Endothelial cell of umbilical vein (primary cell): ENCODE data around the gene IRF2BPL. TPM values are rescaled to one million over a fixed set of nuclear protein-coding genes. Genes with fewer than 3 reads are reported as not detected.

Source experiments
- BruUV-seq: library from RNA; stranded (reverse); fragments of 400-500 nt; replicated peaks from 2 replicates; lab custom pipeline; 2021; lab: Mats Ljungman, UMichigan
- CTCF ChIA-PET: fragments of 300-600, 350-600 bp; sonication (Branson Sonifier 250); formaldehyde crosslinking; loops from one replicate; lab custom pipeline; 2021; ENCODE audit warnings: antibody characterized with exemption, inconsistent platforms; lab: Charles Lee
- POLR2A ChIA-PET: fragments of 300-600, 350-600 bp; sonication (Branson Sonifier 250); formaldehyde crosslinking; loops from one replicate; lab custom pipeline; 2021; ENCODE audit warnings: antibody characterized with exemption, inconsistent platforms; lab: Charles Lee
- DNase-seq: peaks from one replicate; pipeline ENCODE4 v3.0.0-alpha.2; 2011; ENCODE audit warnings: low read depth, low spot score
- FAIRE-seq: peaks from 2 replicates; lab custom pipeline; 2011; peaks lifted over from hg19 to GRCh38; lab: Jason Lieb, UNC
- H2AFZ ChIP-seq: 2 replicates; pipeline ENCODE4 v1.6.0; 2012; ENCODE audit warnings: low read depth, low read length, control low read depth, inconsistent platforms
- H3K27ac ChIP-seq: 2 replicates; pipeline ENCODE4 v1.5.1; 2011; ENCODE audit warnings: low read depth, mild to moderate bottlenecking, control low read depth, low read length, moderate library complexity; ENCODE audit not compliant: insufficient read depth
- H3K27me3 ChIP-seq, 2 experiments: 2 replicates each; pipeline versions ENCODE4 v1.6.0 to v1.6.1; 2011; ENCODE audit warnings: low read length in 2 of 2, mixed read lengths in 1 of 2; ENCODE audit not compliant: control insufficient read depth in 2 of 2, insufficient read depth in 2 of 2
- H3K36me3 ChIP-seq, 2 experiments: 2 replicates in 1 of 2; 3 replicates in 1 of 2; pipeline ENCODE4 v1.5.1; 2011; ENCODE audit warnings: low read length in 2 of 2, mild to moderate bottlenecking in 1 of 2, moderate library complexity in 1 of 2; ENCODE audit not compliant: control insufficient read depth in 2 of 2, insufficient read depth in 2 of 2; ENCODE audit errors: extremely low read depth in 1 of 2
- H3K4me1 ChIP-seq: 3 replicates; pipeline ENCODE4 v1.5.1; 2011; ENCODE audit warnings: mild to moderate bottlenecking, low read length; ENCODE audit not compliant: control insufficient read depth, insufficient read depth; ENCODE audit errors: extremely low read depth
- H3K4me2 ChIP-seq: 2 replicates; pipeline ENCODE4 v1.6.1; 2011; ENCODE audit warnings: low read length, control low read depth, mixed read lengths; ENCODE audit not compliant: insufficient read depth
- H3K4me3 ChIP-seq, 3 experiments: fragments of 200-600 bp in 1 of 3; sonication (generic), shearing (Covaris generic) in 1 of 3; replicated peaks in 1 of 3; 2 replicates each; pipeline ENCODE4 v1.5.1; 2011 to 2016; ENCODE audit warnings: control low read depth in 3 of 3, low read length in 3 of 3, mild to moderate bottlenecking in 2 of 3, inconsistent platforms in 1 of 3, low read depth in 1 of 3, moderate library complexity in 1 of 3; ENCODE audit not compliant: insufficient read depth in 1 of 3
- H3K79me2 ChIP-seq: 2 replicates; pipeline ENCODE4 v1.6.0; 2012; ENCODE audit warnings: low read length, inconsistent platforms; ENCODE audit not compliant: control insufficient read depth, insufficient read depth
- H3K9ac ChIP-seq: replicated peaks from 2 replicates; pipeline ENCODE3; 2011; ENCODE audit warnings: low read length, control low read depth; ENCODE audit not compliant: insufficient read depth; ENCODE audit errors: extremely low read depth
- H3K9me1 ChIP-seq: replicated peaks from 3 replicates; pipeline ENCODE4 v1.6.0; 2011; ENCODE audit warnings: mild to moderate bottlenecking, low read length; ENCODE audit not compliant: control insufficient read depth, insufficient read depth; ENCODE audit errors: extremely low read depth
- H3K9me3 ChIP-seq: replicated peaks from 2 replicates; pipeline ENCODE4 v1.5.1; 2012; ENCODE audit warnings: low read length, inconsistent platforms; ENCODE audit not compliant: control insufficient read depth, insufficient read depth
- H4K20me1 ChIP-seq: replicated peaks from 2 replicates; pipeline ENCODE3; 2011; ENCODE audit warnings: mild to moderate bottlenecking, low read length; ENCODE audit not compliant: control insufficient read depth, insufficient read depth; ENCODE audit errors: extremely low read depth
- CTCF ChIP-seq, 2 donors: IDR thresholded peaks; 1 replicate in 1 of 2; 2 replicates in 1 of 2; pipeline ENCODE4 v1.5.1; 2011; ENCODE audit warnings: low read length in 2 of 2, mild to moderate bottlenecking in 2 of 2, moderate library complexity in 2 of 2, control low read depth in 1 of 2, inconsistent platforms in 1 of 2, low read depth in 1 of 2; ENCODE audit not compliant: insufficient read depth in 1 of 2; ENCODE audit errors: extremely low read depth in 1 of 2
- EZH2 ChIP-seq: IDR thresholded peaks from 2 replicates; pipeline ENCODE4 v1.6.1; 2012; ENCODE audit warnings: borderline replicate concordance, low read depth, mild to moderate bottlenecking, moderate library complexity, low read length, inconsistent platforms; ENCODE audit not compliant: severe bottlenecking
- FOS ChIP-seq: IDR thresholded peaks from 2 replicates; pipeline ENCODE4 v1.6.1; 2011; ENCODE audit warnings: mild to moderate bottlenecking, low read length, moderate library complexity, borderline replicate concordance; ENCODE audit not compliant: insufficient read depth
- GATA2 ChIP-seq: IDR thresholded peaks from 2 replicates; pipeline ENCODE4 v1.7.0; 2011; ENCODE audit warnings: low read depth, mild to moderate bottlenecking, moderate library complexity, mixed read lengths, low read length; ENCODE audit not compliant: insufficient read length, insufficient read depth
- JUN ChIP-seq: IDR thresholded peaks from 2 replicates; pipeline ENCODE4 v1.6.1; 2011; ENCODE audit warnings: borderline replicate concordance, low read depth; ENCODE audit not compliant: insufficient read length, insufficient read depth
- MAX ChIP-seq: IDR thresholded peaks from 2 replicates; pipeline ENCODE4 v1.6.1; 2011; ENCODE audit not compliant: insufficient read depth, insufficient read length
- MYC ChIP-seq: IDR thresholded peaks from one replicate; pipeline ENCODE4 v1.6.1; 2011; ENCODE audit warnings: mild to moderate bottlenecking, low read depth, low read length
- POLR2A ChIP-seq: IDR thresholded peaks from 2 replicates; pipeline ENCODE4 v1.6.1; 2012; ENCODE audit warnings: low read depth, mild to moderate bottlenecking, control low read depth, low read length
- POLR2AphosphoS5 ChIP-seq: IDR thresholded peaks from 2 replicates; pipeline ENCODE4 v1.6.1; 2012; ENCODE audit warnings: low read depth, mild to moderate bottlenecking, control low read depth, low read length, moderate library complexity; ENCODE audit not compliant: insufficient read depth
- dilution Hi-C: fragments of 300-500 bp; cut with MboI; formaldehyde crosslinking; loops from one replicate; pipeline ENCODE4 v1.15.0; 2019; ENCODE audit warnings: low sequenced_read_pairs; ENCODE audit not compliant: extremely low pct_ligation_motif_present
- intact Hi-C: fragments of 100-400 bp; cut with micrococcal nuclease; formaldehyde crosslinking; loops from one replicate; pipeline ENCODE4 v1.10.0; 2022
- polyA plus RNA-seq, 4 experiments: library from polyadenylated mRNA; depleted of rRNA in 3 of 4; stranded (reverse) in 3 of 4; unstranded in 1 of 4; fragments of >200 nt; gene quantifications; 2 replicates each; pipeline versions ENCODE4 v1.2.1 to v1.2.3, GENCODE V29; 2011 to 2012; ENCODE audit warnings: missing spikeins in 1 of 4
- total RNA-seq: library from RNA; stranded (reverse); gene quantifications from 2 replicates; pipeline ENCODE4 v1.2.3, GENCODE V29; 2021

IRF2BPL gene
- total and polyA plus RNA-seq, 2 donors (not counting 3 experiments of a cell fraction or from before 2014, with no cell fraction given) = 9.3 to 23.3 TPM

GRCh38 chr14:77066578-77067172 lies 38.2 kb upstream of the IRF2BPL start:
- H3K9me1 ChIP-seq = no peaks in the 10 kb centered on the region
- TF ChIP-seq POLR2A (no peak), POLR2AphosphoS5 (no peak), GATA2 (no peak), CTCF (IDR thresholded peaks at IDR 0.05; ENCODE audit: extremely low read depth in 1 of 2, insufficient read depth in 1 of 2, low read depth in 1 of 2, low read length in 2 of 2) (no peak), FOS (no peak), MAX (no peak), MYC (no peak), EZH2 (no peak), JUN (no peak)
- H3K9me3 ChIP-seq = no peaks in the 10 kb centered on the region
- FAIRE-seq = no peak
- peaks cover 0 to 2% of the 10 kb centered on the region in 2 experiments for H3K27me3 ChIP-seq
- no peak overlapping the region for H2AFZ ChIP-seq
- H4K20me1 ChIP-seq = no peaks in the 10 kb centered on the region
- dilution Hi-C loops = no loop called here
- intact Hi-C loops = no loop called here
- ChIA-PET CTCF (interaction anchor here (1.2 to 11.8 kb wide), 6 partner anchors 28 to 193 kb away, joined by 3 to 450 read pairs (median 18); partner anchors contain the start of gene IRF2BPL), POLR2A (no interaction called here)
- H3K4me3 ChIP-seq = no peak overlapping the region
- no peaks in the 10 kb centered on the region for H3K36me3 ChIP-seq
- no peak overlapping the region for H3K4me2 ChIP-seq
- H3K4me1 ChIP-seq = no peaks in the 10 kb centered on the region
- BruUV-seq = no TSS peak
- DNase-seq = no peak
- H3K9ac ChIP-seq = no peak overlapping the region
- no peaks in the 10 kb centered on the region for H3K79me2 ChIP-seq
- H3K27ac ChIP-seq = no peak overlapping the region
